ENCODE measurements around the gene ST3GAL5.

The ST3GAL5 gene

DNA sequence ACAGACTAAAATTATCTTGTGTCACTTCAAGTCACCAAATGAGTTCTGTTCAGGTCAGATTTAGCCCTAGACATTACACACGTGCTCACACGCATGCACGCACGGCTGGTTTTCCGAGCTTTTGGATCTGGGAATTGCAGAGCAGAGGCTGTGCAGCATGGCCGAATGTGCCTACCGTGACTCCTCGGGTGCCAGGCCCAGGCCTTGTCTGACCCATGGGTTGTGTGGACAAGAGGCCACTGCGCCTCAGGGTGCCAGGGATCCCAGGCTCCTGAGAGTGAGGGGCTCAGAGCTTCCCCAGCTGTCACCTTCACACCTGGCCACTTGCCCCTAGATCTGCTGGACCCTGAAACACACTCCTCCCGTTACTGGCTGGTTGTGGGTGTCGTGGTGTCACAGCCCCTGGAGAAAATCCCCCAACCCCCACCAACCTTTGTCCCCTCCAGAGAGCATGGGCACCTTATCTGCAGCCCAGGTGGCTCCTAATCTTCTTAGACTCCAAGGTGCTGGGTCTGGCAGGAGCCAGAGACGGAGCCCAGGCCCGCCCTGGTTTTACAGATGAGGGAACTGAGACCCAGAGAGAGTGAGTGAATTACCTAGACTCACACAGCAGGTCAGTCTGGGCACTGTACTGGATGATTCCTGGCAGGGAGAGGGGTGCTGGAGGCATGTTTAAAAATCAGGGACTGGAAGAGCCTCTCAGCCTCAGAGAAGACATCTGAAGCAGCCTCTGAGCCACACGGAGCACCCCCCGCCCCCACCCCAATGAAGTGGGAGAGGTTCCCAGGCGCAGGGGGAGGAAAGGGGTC is 78.2 kb downstream of the ST3GAL5 start:
- H3K4me3 ChIP-seq (ENCODE audit: low read depth in 1 of 2, low read length in 2 of 2), result no peak overlapping the region
- no peaks in the 10 kb centered on the region for H3K36me3 ChIP-seq (ENCODE audit: control insufficient read depth in 1 of 2, insufficient read depth in 2 of 2, low read length in 2 of 2)
- no peaks in the 10 kb centered on the region for H3K27me3 ChIP-seq (ENCODE audit: low read depth, low read length)
- H3K4me1 ChIP-seq (ENCODE audit: control insufficient read depth in 1 of 2, insufficient read depth in 2 of 2, low read length in 2 of 2), result peaks cover 0 to 15% of the 10 kb centered on the region in 2 donors
- no peak overlapping the region for H3K27ac ChIP-seq (ENCODE audit: low read length)
- H3K9me3 ChIP-seq (ENCODE audit: control insufficient read depth in 1 of 2, low read length in 2 of 2), result no peaks in the 10 kb centered on the region

DNA sequence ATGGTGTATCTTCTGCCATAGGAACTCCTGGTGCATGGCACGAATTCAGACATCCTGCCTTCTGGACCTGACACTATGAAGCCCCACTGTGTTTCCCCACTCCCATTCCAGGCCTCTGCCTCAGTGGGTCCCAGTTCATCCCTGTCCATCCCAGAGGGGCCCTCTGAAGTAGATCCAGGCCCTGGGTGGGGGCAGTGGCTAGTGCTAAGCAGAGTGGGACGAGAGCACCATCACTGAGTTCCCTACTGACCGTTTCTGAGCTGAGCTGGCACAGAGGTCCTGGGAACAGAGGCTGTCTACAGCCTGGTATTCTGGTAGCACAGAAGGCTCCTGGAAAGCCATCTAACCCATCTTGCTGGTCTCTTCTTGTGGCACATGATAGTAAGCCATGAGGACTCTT is 81.0 kb downstream of the ST3GAL5 start:
- no peaks in the 10 kb centered on the region for H3K36me3 ChIP-seq (ENCODE audit: control insufficient read depth in 1 of 2, insufficient read depth in 2 of 2, low read length in 2 of 2)
- no peaks in the 10 kb centered on the region for H3K9me3 ChIP-seq (ENCODE audit: control insufficient read depth in 1 of 2, low read length in 2 of 2)
- peaks cover 0 to 10% of the 10 kb centered on the region in 2 donors for H3K4me1 ChIP-seq (ENCODE audit: control insufficient read depth in 1 of 2, insufficient read depth in 2 of 2, low read length in 2 of 2)
- no peak overlapping the region for H3K4me3 ChIP-seq (ENCODE audit: low read depth in 1 of 2, low read length in 2 of 2)
- no peak overlapping the region for H3K27ac ChIP-seq (ENCODE audit: low read length)
- H3K27me3 ChIP-seq (ENCODE audit: low read depth, low read length), result no peaks in the 10 kb centered on the region

DNA sequence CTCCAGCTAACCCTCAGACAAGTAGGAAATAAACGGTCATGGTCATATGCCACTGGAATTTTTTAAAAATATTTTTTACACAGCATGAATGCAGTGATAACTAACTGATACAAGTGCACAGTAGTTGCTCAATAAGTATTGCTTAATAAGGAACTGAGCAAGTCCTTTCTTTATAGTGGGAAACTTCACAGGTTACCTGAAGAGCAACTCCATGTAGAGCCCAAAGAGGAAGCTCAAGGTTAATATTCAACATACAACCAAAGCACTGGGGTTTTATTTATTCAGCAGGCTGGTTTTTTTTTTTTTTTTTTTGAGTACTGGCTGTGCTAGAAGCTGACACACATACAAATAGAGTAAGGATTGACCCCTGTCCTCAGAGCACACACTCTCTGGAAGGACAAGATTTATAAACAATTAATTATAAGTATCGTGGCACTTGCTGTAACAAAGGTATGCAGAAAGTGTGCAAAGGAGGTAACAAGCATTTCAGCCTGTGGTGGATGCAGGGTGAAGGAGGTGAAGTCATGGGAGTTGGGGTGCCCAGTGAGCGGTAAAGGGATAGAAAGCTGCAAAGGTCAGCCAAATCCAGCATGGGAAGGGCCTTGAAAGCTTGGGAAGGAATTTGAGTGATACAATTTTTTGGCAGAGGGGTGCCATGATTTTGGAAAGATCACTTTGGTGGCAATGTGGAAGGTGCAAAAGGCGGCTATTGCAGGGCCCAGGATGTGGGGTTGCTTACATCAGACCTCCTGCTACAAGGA is 82.3 kb downstream of the ST3GAL5 start:
- H3K9me3 ChIP-seq (ENCODE audit: control insufficient read depth in 1 of 2, low read length in 2 of 2), result no peaks in the 10 kb centered on the region
- H3K36me3 ChIP-seq (ENCODE audit: control insufficient read depth in 1 of 2, insufficient read depth in 2 of 2, low read length in 2 of 2), result no peaks in the 10 kb centered on the region
- H3K4me3 ChIP-seq (ENCODE audit: low read depth in 1 of 2, low read length in 2 of 2), result no peak overlapping the region
- H3K27ac ChIP-seq (ENCODE audit: low read length), result no peak overlapping the region
- H3K4me1 ChIP-seq (ENCODE audit: control insufficient read depth in 1 of 2, insufficient read depth in 2 of 2, low read length in 2 of 2), result peaks cover 0 to 7% of the 10 kb centered on the region in 2 donors
- no peaks in the 10 kb centered on the region for H3K27me3 ChIP-seq (ENCODE audit: low read depth, low read length)

DNA sequence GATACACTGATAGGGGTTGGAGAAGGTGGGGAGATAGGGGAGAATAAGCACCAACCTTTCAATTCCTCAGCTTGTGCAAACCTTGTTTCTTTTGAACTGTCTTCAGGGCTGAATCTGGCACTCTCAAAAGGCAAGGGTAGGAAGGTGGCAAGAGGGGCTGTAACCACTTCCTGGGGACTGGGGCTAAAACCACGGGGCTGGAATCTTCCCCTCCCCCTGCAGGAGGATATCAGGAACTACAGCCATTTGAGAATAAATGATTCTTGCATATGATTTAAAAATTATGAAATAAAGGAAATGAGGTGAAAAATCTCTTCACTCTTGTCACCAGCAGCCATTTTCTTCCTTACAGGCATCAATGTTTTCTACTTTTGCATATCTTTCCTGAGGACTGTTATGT is 84.2 kb downstream of the ST3GAL5 start:
- Histone ChIP-seq H3K4me3 (ENCODE audit: low read depth in 1 of 2, low read length in 2 of 2) (no peak overlapping the region), H3K36me3 (ENCODE audit: control insufficient read depth in 1 of 2, insufficient read depth in 2 of 2, low read length in 2 of 2) (no peaks in the 10 kb centered on the region), H3K4me1 (ENCODE audit: control insufficient read depth in 1 of 2, insufficient read depth in 2 of 2, low read length in 2 of 2) (no peaks in the 10 kb centered on the region), H3K27me3 (ENCODE audit: low read depth, low read length) (no peaks in the 10 kb centered on the region), H3K27ac (ENCODE audit: low read length) (no peak overlapping the region), H3K9me3 (ENCODE audit: control insufficient read depth in 1 of 2, low read length in 2 of 2) (peaks cover 5 to 6% of the 10 kb centered on the region in 2 donors)

GRCh38 chr2:85803704-85804425 is 84.9 kb downstream of the ST3GAL5 start:
- Histone ChIP-seq H3K27ac (ENCODE audit: low read length) (no peak overlapping the region), H3K4me3 (ENCODE audit: low read depth in 1 of 2, low read length in 2 of 2) (no peak overlapping the region), H3K27me3 (ENCODE audit: low read depth, low read length) (no peaks in the 10 kb centered on the region), H3K4me1 (ENCODE audit: control insufficient read depth in 1 of 2, insufficient read depth in 2 of 2, low read length in 2 of 2) (no peaks in the 10 kb centered on the region), H3K36me3 (ENCODE audit: control insufficient read depth in 1 of 2, insufficient read depth in 2 of 2, low read length in 2 of 2) (no peaks in the 10 kb centered on the region), H3K9me3 (ENCODE audit: control insufficient read depth in 1 of 2, low read length in 2 of 2) (peaks cover 5 to 6% of the 10 kb centered on the region in 2 donors)

GRCh38 chr2:85802354-85803103 is 86.3 kb downstream of the ST3GAL5 start:
- Histone ChIP-seq H3K4me3 (ENCODE audit: low read depth in 1 of 2, low read length in 2 of 2) (no peak overlapping the region), H3K27me3 (ENCODE audit: low read depth, low read length) (no peaks in the 10 kb centered on the region), H3K36me3 (ENCODE audit: control insufficient read depth in 1 of 2, insufficient read depth in 2 of 2, low read length in 2 of 2) (no peaks in the 10 kb centered on the region), H3K27ac (ENCODE audit: low read length) (no peak overlapping the region), H3K4me1 (ENCODE audit: control insufficient read depth in 1 of 2, insufficient read depth in 2 of 2, low read length in 2 of 2) (peaks cover 0 to under 1% of the 10 kb centered on the region in 2 donors), H3K9me3 (ENCODE audit: control insufficient read depth in 1 of 2, low read length in 2 of 2) (peaks cover 5 to 6% of the 10 kb centered on the region in 2 donors)

- no peak overlapping the region for H3K4me3 ChIP-seq (ENCODE audit: low read depth in 1 of 2, low read length in 2 of 2)
- no peak overlapping the region for H3K27ac ChIP-seq (ENCODE audit: low read length)
- H3K4me1 ChIP-seq (ENCODE audit: control insufficient read depth in 1 of 2, insufficient read depth in 2 of 2, low read length in 2 of 2), result peaks cover 0 to 7% of the 10 kb centered on the region in 2 donors
- peaks cover 5 to 6% of the 10 kb centered on the region in 2 donors for H3K9me3 ChIP-seq (ENCODE audit: control insufficient read depth in 1 of 2, low read length in 2 of 2)
- H3K36me3 ChIP-seq (ENCODE audit: control insufficient read depth in 1 of 2, insufficient read depth in 2 of 2, low read length in 2 of 2), result no peaks in the 10 kb centered on the region
- H3K27me3 ChIP-seq (ENCODE audit: low read depth, low read length), result no peaks in the 10 kb centered on the region
Measured at GRCh38 chr2:85801871-85802270, 86.9 kb downstream of the ST3GAL5 start.

DNA sequence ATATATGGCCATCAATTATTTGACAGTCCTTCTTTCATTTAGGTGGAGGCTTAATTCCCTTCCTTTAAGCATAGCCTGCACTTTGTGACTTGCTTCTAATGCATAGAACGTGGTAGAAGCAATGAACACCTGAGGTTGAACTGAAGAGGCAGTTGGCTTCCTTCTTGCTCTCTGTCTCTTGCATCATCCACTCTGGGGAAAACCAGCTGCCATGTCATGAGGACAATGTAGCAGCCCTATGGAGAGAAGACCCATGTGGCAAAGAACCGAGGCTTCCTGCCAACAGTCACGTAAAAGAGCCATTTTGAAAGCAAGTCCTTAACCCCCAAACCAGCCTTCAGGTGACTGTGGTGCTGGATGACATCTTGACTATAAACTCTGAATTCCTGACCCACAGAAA is 88.2 kb downstream of the ST3GAL5 start:
- no peak overlapping the region for H3K27ac ChIP-seq (ENCODE audit: low read length)
- no peaks in the 10 kb centered on the region for H3K27me3 ChIP-seq (ENCODE audit: low read depth, low read length)
- peaks cover 5 to 6% of the 10 kb centered on the region in 2 donors for H3K9me3 ChIP-seq (ENCODE audit: control insufficient read depth in 1 of 2, low read length in 2 of 2)
- no peaks in the 10 kb centered on the region for H3K36me3 ChIP-seq (ENCODE audit: control insufficient read depth in 1 of 2, insufficient read depth in 2 of 2, low read length in 2 of 2)
- H3K4me1 ChIP-seq (ENCODE audit: control insufficient read depth in 1 of 2, insufficient read depth in 2 of 2, low read length in 2 of 2), result peaks cover 0 to 20% of the 10 kb centered on the region in 2 donors
- no peak overlapping the region for H3K4me3 ChIP-seq (ENCODE audit: low read depth in 1 of 2, low read length in 2 of 2)

- Histone ChIP-seq H3K27me3 (ENCODE audit: low read depth, low read length) (no peaks in the 10 kb centered on the region), H3K36me3 (ENCODE audit: control insufficient read depth in 1 of 2, insufficient read depth in 2 of 2, low read length in 2 of 2) (no peaks in the 10 kb centered on the region), H3K27ac (ENCODE audit: low read length) (no peak overlapping the region), H3K4me3 (ENCODE audit: low read depth in 1 of 2, low read length in 2 of 2) (no peak overlapping the region), H3K4me1 (ENCODE audit: control insufficient read depth in 1 of 2, insufficient read depth in 2 of 2, low read length in 2 of 2) (peaks cover 0 to 28% of the 10 kb centered on the region in 2 donors), H3K9me3 (ENCODE audit: control insufficient read depth in 1 of 2, low read length in 2 of 2) (peaks cover 5 to 6% of the 10 kb centered on the region in 2 donors)
Measured at GRCh38 chr2:85799215-85799956, 89.4 kb downstream of the ST3GAL5 start.

DNA sequence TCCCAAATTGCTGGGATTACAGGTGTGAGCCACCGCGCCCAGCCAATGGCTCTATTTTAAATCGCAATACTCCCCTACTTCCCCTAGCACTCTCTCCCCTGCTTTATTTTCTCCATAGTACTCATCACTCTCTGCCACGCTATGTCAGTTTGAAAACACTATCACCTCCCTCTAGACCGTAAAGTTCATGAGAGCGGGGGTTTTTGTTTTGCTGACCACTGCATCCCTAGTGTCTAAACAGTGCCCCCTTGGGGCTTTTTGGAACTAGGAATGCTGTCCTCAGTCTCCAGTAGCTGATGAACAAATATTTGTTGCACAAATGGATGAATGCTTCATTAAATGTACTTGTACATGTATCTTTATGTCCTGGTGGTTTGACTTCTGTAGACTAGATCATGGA is 90.9 kb downstream of the ST3GAL5 start:
- H3K9me3 ChIP-seq (ENCODE audit: control insufficient read depth in 1 of 2, low read length in 2 of 2), result peaks cover 5 to 6% of the 10 kb centered on the region in 2 donors
- peaks cover 0 to 34% of the 10 kb centered on the region in 2 donors for H3K4me1 ChIP-seq (ENCODE audit: control insufficient read depth in 1 of 2, insufficient read depth in 2 of 2, low read length in 2 of 2)
- H3K4me3 ChIP-seq (ENCODE audit: low read depth in 1 of 2, low read length in 2 of 2), result no peak overlapping the region
- no peaks in the 10 kb centered on the region for H3K36me3 ChIP-seq (ENCODE audit: control insufficient read depth in 1 of 2, insufficient read depth in 2 of 2, low read length in 2 of 2)
- no peaks in the 10 kb centered on the region for H3K27me3 ChIP-seq (ENCODE audit: low read depth, low read length)
- no peak overlapping the region for H3K27ac ChIP-seq (ENCODE audit: low read length)
